Glomerular endothelial cell (primary cell): ENCODE measurements around the gene ITGA1. TPM values are rescaled to one million over a fixed set of nuclear protein-coding genes. Genes with fewer than 3 reads are reported as not detected.

ENCODE experiments used
- DNase-seq: peaks from one replicate; pipeline ENCODE4 v3.0.0-alpha.2; 2011; ENCODE audit warnings: low read depth, low spot score; ENCODE audit errors: extremely low read depth
- total RNA-seq: library from RNA; depleted of rRNA; stranded (reverse); fragments of >200 nt; gene quantifications from 2 replicates; pipeline ENCODE4 v1.2.3, GENCODE V29; 2015

ITGA1 gene
- total RNA-seq, 1 donor from 2014 or later = 61.0 TPM

GRCh38 chr5:52771343-52772039 is 16.2 kb upstream of the ITGA1 start:
- DNase-seq = no peak

GRCh38 chr5:52772668-52773067 is 15.0 kb upstream of the ITGA1 start:
- no peak for DNase-seq

GRCh38 chr5:52773342-52773741 is 14.4 kb upstream of the ITGA1 start:
- no peak for DNase-seq

- DNase-seq = no peak
These were observed 13.7 kb upstream of the ITGA1 start for GRCh38 chr5:52774005-52774410.

- DNase-seq = no peak
These were observed 11.6 kb upstream of the ITGA1 start for GRCh38 chr5:52776116-52776515.

- no peak for DNase-seq
These were observed 10.5 kb upstream of the ITGA1 start for GRCh38 chr5:52777186-52777585.

- no peak for DNase-seq
These were observed 8.9 kb upstream of the ITGA1 start for GRCh38 chr5:52778781-52779180.

GRCh38 chr5:52779213-52779612 is 8.5 kb upstream of the ITGA1 start:
- DNase-seq = no peak

GRCh38 chr5:52783226-52783959 is 4.3 kb upstream of the ITGA1 start:
- DNase-seq = no peak

- no peak for DNase-seq
These were observed 3.0 kb upstream of the ITGA1 start for GRCh38 chr5:52784737-52785136.

GRCh38 chr5:52786391-52786790 is 1.3 kb upstream of the ITGA1 start:
- no peak for DNase-seq

- DNase-seq = no peak
These were observed 642 bp upstream of the ITGA1 start for GRCh38 chr5:52786949-52787599.

- DNase-seq = no peak
These were observed 747 bp downstream of the ITGA1 start for GRCh38 chr5:52788505-52788821.

GRCh38 chr5:52789378-52789777 is 1.7 kb downstream of the ITGA1 start:
- no peak for DNase-seq

GRCh38 chr5:52789851-52790250 is 2.1 kb downstream of the ITGA1 start:
- DNase-seq = no peak

- no peak for DNase-seq
These were observed 3.6 kb downstream of the ITGA1 start for GRCh38 chr5:52791366-52791765.

- no peak for DNase-seq
These were observed 6.8 kb downstream of the ITGA1 start for GRCh38 chr5:52794519-52794918.

GRCh38 chr5:52796031-52796430 is 8.3 kb downstream of the ITGA1 start:
- no peak for DNase-seq

- DNase-seq = no peak
These were observed 8.9 kb downstream of the ITGA1 start for GRCh38 chr5:52796516-52797103.

- DNase-seq = no peak
These were observed 11.2 kb downstream of the ITGA1 start for GRCh38 chr5:52798938-52799337.

GRCh38 chr5:52799358-52799982 is 11.8 kb downstream of the ITGA1 start:
- DNase-seq = no peak
